D721Med (cell line): Measurements from ENCODE around the gene GAS7.
"Not testable (repeated sequence)": the region's sequence is repeated elsewhere in the genome, so short reads cannot be mapped to it uniquely, and the experiment has no call there.

ENCODE experiments used
- DNase-seq: peaks from one replicate; pipeline ENCODE4 v3.0.0; 2011; ENCODE audit warnings: low spot score; ENCODE audit not compliant: insufficient read length
- FAIRE-seq: peaks from 2 replicates; lab custom pipeline; 2011; peaks lifted over from hg19 to GRCh38; lab: Jason Lieb, UNC
- TF ChIP-seq, protein P1 (sequence below): IDR thresholded peaks from 2 replicates; pipeline ENCODE4 v1.5.1; 2012; ENCODE audit warnings: mild to moderate bottlenecking, control low read depth; ENCODE audit not compliant: insufficient read depth; ENCODE audit errors: missing control alignments

Gene GAS7

DNA sequence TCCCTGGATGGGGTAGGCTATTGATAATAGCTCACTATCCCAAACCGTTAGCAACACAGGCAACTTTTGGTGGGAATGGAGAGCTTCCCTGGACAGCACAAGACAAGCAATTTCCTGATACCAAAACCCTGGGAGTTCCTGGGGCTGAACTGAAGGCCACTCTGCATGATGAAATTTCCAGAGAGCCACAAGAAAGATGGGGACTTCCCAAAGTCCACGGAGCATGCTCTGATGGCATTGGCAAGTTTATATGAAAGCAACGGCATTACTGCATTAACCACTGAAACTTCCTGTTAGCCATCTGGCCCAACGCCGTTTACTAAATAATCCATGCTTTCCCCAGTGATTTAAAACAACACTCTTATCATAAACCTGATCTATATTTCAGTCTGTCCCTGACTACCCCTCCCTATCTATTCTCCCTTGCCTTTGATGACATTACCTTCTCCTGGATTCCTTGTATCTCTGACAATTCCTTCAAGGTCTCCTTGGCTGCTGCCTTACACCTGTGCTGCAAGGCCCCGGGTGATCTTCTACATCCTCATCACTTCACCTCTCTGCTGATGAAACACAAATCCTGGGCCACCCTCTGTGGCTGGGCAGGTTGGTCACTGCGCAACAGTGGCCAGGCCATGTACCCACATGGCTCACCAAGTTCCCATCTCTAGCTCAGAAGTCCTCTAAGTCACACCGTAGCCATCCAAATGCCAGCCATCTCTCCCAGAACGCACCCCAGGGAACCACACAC, 184.9 kb downstream of the GAS7 start:
- FAIRE-seq = no peak
- no peak for DNase-seq
- TF ChIP-seq, protein P1, sequence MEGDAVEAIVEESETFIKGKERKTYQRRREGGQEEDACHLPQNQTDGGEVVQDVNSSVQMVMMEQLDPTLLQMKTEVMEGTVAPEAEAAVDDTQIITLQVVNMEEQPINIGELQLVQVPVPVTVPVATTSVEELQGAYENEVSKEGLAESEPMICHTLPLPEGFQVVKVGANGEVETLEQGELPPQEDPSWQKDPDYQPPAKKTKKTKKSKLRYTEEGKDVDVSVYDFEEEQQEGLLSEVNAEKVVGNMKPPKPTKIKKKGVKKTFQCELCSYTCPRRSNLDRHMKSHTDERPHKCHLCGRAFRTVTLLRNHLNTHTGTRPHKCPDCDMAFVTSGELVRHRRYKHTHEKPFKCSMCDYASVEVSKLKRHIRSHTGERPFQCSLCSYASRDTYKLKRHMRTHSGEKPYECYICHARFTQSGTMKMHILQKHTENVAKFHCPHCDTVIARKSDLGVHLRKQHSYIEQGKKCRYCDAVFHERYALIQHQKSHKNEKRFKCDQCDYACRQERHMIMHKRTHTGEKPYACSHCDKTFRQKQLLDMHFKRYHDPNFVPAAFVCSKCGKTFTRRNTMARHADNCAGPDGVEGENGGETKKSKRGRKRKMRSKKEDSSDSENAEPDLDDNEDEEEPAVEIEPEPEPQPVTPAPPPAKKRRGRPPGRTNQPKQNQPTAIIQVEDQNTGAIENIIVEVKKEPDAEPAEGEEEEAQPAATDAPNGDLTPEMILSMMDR = no peak

GRCh38 chr17:10010752-10011151, 187.7 kb downstream of the GAS7 start:
- TF ChIP-seq, protein P1 = no peak
- FAIRE-seq (no peak), DNase-seq (no peak)

- DNase-seq (no peak), FAIRE-seq (no peak)
- TF ChIP-seq, protein P1 = no peak
These were observed 194.7 kb downstream of the GAS7 start for GRCh38 chr17:10003705-10004104.

DNA sequence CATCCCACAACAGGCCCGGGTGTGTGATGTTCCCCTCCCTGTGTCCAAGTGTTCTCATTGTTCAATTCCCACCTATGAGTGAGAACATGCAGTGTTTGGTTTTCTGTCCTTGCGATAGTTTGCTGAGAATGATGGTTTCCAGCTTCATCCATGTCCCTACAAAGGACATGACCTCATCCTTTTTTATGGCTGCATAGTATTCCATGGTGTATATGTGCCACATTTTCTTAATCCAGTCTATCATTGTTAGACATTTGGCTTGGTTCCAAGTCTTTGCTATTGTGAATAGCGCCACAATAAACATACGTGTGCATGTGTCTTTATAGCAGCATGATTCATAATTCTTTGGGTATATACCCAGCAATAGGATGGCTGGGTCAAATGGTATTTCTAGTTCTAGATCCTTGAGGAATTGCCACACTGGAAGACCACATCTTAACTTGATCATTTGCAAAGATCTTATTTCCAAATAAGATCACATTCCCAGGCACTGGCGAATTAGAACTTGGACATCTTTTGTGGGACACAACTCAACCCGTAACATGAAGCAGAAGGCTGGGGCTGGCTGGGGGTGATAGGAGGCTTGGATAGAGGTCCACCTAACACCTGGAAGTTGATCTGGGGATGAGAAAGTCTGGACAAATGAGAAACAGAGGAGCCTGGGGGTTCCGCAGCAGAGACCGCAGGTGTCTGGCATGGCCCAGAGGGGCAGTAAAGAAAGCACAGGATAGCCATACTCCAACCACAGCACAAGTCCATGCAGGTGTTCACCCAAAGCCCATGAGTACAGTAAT, 195.6 kb downstream of the GAS7 start:
- FAIRE-seq = not testable (repeated sequence)

GRCh38 chr17:10001306-10001873, 197.0 kb downstream of the GAS7 start:
- FAIRE-seq (no peak), DNase-seq (no peak)
- TF ChIP-seq, protein P1 = no peak

More for the DNA sequence above, 195.6 kb downstream of the GAS7 start:
- not testable (repeated sequence) for DNase-seq

- TF ChIP-seq, protein P1 = no peak
- FAIRE-seq (no peak), DNase-seq (no peak)
These were observed 198.3 kb downstream of the GAS7 start for GRCh38 chr17:9999919-10000695.

GRCh38 chr17:9998060-9998459, 200.3 kb downstream of the GAS7 start:
- TF ChIP-seq, protein P1 = no peak
- no peak for FAIRE-seq
- no peak for DNase-seq
